Activated CD4-positive, alpha-beta T cell treated with anti-CD3 and anti-CD28 coated beads for 48 hours (primary cell): ENCODE results near the gene ALDH16A1.

Experiments used
- DNase-seq: peaks from one replicate; pipeline ENCODE4 v3.0.0-alpha.2; 2020

The ALDH16A1 gene

GRCh38 chr19:49425178-49425577 lies 27.8 kb upstream of the ALDH16A1 start, which contains the start of gene GFY:
Gene GFY (plus strand): TSS chr19:49425388. CDS start chr19:49426431, 1,043 bp downstream.
- DNase-seq: no peak

- DNase-seq: peak; percentile 69
These were observed 27.0 kb upstream of the ALDH16A1 start for GRCh38 chr19:49425922-49426592.

- no peak for DNase-seq
These were observed 25.7 kb upstream of the ALDH16A1 start for GRCh38 chr19:49427339-49427738.

GRCh38 chr19:49427855-49428546 lies 25.0 kb upstream of the ALDH16A1 start:
- peak; percentile 45 for DNase-seq

- no peak for DNase-seq
These were observed 24.2 kb upstream of the ALDH16A1 start for GRCh38 chr19:49428547-49429451.

GRCh38 chr19:49430172-49430677 lies 22.8 kb upstream of the ALDH16A1 start:
- no peak for DNase-seq

- DNase-seq: peak; percentile 71
These were observed 22.2 kb upstream of the ALDH16A1 start for GRCh38 chr19:49430678-49431329.

- DNase-seq: peak; percentile 59
These were observed 21.7 kb upstream of the ALDH16A1 start for GRCh38 chr19:49431330-49431749.

- DNase-seq: peak; percentile 60
These were observed 20.6 kb upstream of the ALDH16A1 start for GRCh38 chr19:49432141-49433073.

GRCh38 chr19:49433240-49433901 lies 19.7 kb upstream of the ALDH16A1 start:
- no peak for DNase-seq

GRCh38 chr19:49434907-49435583 lies 18.0 kb upstream of the ALDH16A1 start:
- DNase-seq: no peak

GRCh38 chr19:49435670-49436069 lies 17.4 kb upstream of the ALDH16A1 start:
- no peak for DNase-seq

- DNase-seq: peak; percentile 86
These were observed 16.5 kb upstream of the ALDH16A1 start for GRCh38 chr19:49436381-49437017.

- DNase-seq: no peak
These were observed 15.8 kb upstream of the ALDH16A1 start for GRCh38 chr19:49437231-49437630.

- DNase-seq: no peak
These were observed 14.8 kb upstream of the ALDH16A1 start for GRCh38 chr19:49438261-49438660.

- no peak for DNase-seq
These were observed 13.2 kb upstream of the ALDH16A1 start for GRCh38 chr19:49439836-49440235.

GRCh38 chr19:49440439-49441209 lies 12.4 kb upstream of the ALDH16A1 start:
- no peak for DNase-seq

- peak; percentile 65 for DNase-seq
These were observed 11.6 kb upstream of the ALDH16A1 start, which contains the start of gene SLC17A7 for GRCh38 chr19:49441210-49441959. Gene SLC17A7 (minus strand): TSS chr19:49441527. CDS start chr19:49441379, 148 bp downstream.
